ENCODE measurements around the gene APBA1.

- TF ChIP-seq, protein P1, sequence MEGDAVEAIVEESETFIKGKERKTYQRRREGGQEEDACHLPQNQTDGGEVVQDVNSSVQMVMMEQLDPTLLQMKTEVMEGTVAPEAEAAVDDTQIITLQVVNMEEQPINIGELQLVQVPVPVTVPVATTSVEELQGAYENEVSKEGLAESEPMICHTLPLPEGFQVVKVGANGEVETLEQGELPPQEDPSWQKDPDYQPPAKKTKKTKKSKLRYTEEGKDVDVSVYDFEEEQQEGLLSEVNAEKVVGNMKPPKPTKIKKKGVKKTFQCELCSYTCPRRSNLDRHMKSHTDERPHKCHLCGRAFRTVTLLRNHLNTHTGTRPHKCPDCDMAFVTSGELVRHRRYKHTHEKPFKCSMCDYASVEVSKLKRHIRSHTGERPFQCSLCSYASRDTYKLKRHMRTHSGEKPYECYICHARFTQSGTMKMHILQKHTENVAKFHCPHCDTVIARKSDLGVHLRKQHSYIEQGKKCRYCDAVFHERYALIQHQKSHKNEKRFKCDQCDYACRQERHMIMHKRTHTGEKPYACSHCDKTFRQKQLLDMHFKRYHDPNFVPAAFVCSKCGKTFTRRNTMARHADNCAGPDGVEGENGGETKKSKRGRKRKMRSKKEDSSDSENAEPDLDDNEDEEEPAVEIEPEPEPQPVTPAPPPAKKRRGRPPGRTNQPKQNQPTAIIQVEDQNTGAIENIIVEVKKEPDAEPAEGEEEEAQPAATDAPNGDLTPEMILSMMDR (IDR thresholded peaks at IDR 0.05 in 8 of 11, conservative IDR thresholded peaks at IDR 0.05 in 3 of 11) = no peak
- TF ChIP-seq POLR2A (IDR thresholded peaks at IDR 0.05) (no peak), POLR2AphosphoS5 (IDR thresholded peaks at IDR 0.05) (no peak)
Measured at GRCh38 chr9:69495296-69495695, 176.9 kb downstream of the APBA1 start.

Data from spleen (tissue), 7 donors.